SK-N-MC (cell line): Measurements from ENCODE around the gene MARVELD3.

ENCODE experiments used
- EZH2 ChIP-seq: fragments of 200-600 bp; sonication (generic); IDR thresholded peaks from one replicate; pipeline ENCODE4 v1.6.1; 2017; ENCODE audit warnings: antibody characterized with exemption
- FOXP2 ChIP-seq: optimal IDR thresholded peaks from 2 replicates; pipeline ENCODE3; 2011; ENCODE audit warnings: mild to moderate bottlenecking, moderate library complexity; ENCODE audit not compliant: insufficient read depth; ENCODE audit errors: extremely low read length, control extremely low read depth
- POLR2AphosphoS5 ChIP-seq: IDR thresholded peaks from 2 replicates; pipeline ENCODE4 v1.6.1; 2012; ENCODE audit warnings: mild to moderate bottlenecking, low read depth, low read length, borderline replicate concordance

DNA sequence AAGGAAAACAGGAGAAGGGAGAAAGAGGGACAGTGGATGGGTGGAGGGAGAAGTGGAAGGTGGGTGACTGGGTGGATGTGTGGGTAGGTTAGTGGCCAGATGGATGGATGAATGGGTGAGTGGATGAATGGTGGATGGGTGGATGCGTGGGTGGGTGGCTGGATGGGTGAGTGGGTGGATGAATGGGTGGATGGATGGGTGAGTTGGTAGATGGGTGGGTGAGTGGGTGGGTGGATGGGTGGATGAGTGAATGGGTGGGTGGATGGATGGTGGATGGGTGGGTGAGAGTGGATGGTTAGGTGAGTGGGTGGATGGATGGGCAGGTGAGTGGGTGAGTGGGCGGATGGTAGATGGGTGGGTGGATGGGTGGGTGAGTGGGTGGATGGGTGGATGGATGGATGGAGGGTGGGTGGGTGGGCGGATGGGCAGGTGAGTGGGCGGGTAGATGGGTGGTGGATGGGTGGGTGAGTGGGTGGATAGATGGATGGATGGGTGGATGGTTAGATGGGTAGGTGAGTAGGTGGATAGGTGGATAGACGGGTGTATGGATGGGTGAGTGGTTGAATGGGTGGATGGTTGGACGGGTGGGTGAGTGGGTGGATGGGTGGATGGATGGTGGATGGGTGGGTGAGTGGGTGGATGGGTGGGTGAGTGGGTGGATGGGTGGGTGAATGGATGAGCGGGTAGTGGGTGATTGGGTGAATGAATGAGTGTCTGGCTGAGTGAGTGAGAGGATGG lies 702 bp upstream of the MARVELD3 start:
- TF ChIP-seq EZH2 (no peak), POLR2AphosphoS5 (no peak), FOXP2 (no peak)
